Small intestine (tissue), 7 donors: Measurements from ENCODE around the gene ASPHD2. TPM values are rescaled to one million over a fixed set of nuclear protein-coding genes. Genes with fewer than 3 reads are reported as not detected.

ENCODE experiments used
- DNase-seq, 2 donors: peaks; one replicate each; pipeline versions ENCODE4 v3.0.0 to v3.0.0-alpha.2; 2013
- FAIRE-seq: peaks from 2 replicates; lab custom pipeline; 2012; peaks lifted over from hg19 to GRCh38; lab: Jason Lieb, UNC
- H3K27ac ChIP-seq, 3 donors: one replicate each; pipeline ENCODE4 v1.5.1; 2013; ENCODE audit warnings: low read length in 2 of 3, mild to moderate bottlenecking in 2 of 3, control low read depth in 1 of 3, inconsistent platforms in 1 of 3, low read depth in 1 of 3, moderate library complexity in 1 of 3
- H3K27me3 ChIP-seq, 3 donors: one replicate each; pipeline ENCODE4 v1.6.1; 2013; ENCODE audit warnings: low read length in 3 of 3, inconsistent platforms in 1 of 3; ENCODE audit not compliant: control insufficient read depth in 3 of 3, insufficient read depth in 3 of 3
- H3K36me3 ChIP-seq, 3 donors: one replicate each; pipeline ENCODE4 v1.6.1; 2013; ENCODE audit warnings: low read length in 3 of 3, inconsistent platforms in 1 of 3, low read depth in 1 of 3, mild to moderate bottlenecking in 1 of 3, moderate library complexity in 1 of 3; ENCODE audit not compliant: control insufficient read depth in 3 of 3, insufficient read depth in 2 of 3
- H3K4me1 ChIP-seq, 3 donors: one replicate each; pipeline ENCODE4 v1.6.1; 2013; ENCODE audit warnings: low read length in 2 of 3, inconsistent platforms in 1 of 3, low read depth in 1 of 3, mild to moderate bottlenecking in 1 of 3, moderate library complexity in 1 of 3; ENCODE audit not compliant: control insufficient read depth in 3 of 3, insufficient read depth in 2 of 3
- H3K4me3 ChIP-seq, 3 donors: one replicate each; pipeline ENCODE4 v1.5.1; 2013; ENCODE audit warnings: low read length in 3 of 3, control low read depth in 1 of 3, inconsistent platforms in 1 of 3, low read depth in 1 of 3, mild to moderate bottlenecking in 1 of 3, moderate library complexity in 1 of 3
- H3K9me3 ChIP-seq, 2 donors: one replicate each; pipeline ENCODE4 v1.6.1; 2013; ENCODE audit warnings: low read depth in 1 of 2, low read length in 1 of 2; ENCODE audit not compliant: control insufficient read depth in 2 of 2, insufficient read depth in 1 of 2
- WGBS, 3 donors: extraction: QIAGEN DNeasy Blood & Tissue Kit; methylation state at CpG; one replicate each; pipeline ENCODE4 v1.1.7; 2013; 5-methylcytosine and 5-hydroxymethylcytosine counted together
- polyA plus RNA-seq, 4 donors: library from polyadenylated mRNA; stranded (reverse) in 3 of 4; unstranded in 1 of 4; fragments of 200-250 nt in 3 of 4; fragments of 120-200 nt in 1 of 4; gene quantifications; one replicate each; pipeline versions ENCODE4 v1.2.1 to v1.2.3, GENCODE V29; 2013
- donor health status: healthy with polysubstance abuse.
- donor health status: control.
- donor health status: control.
- donor health status: Bipolar disorder and iron deficiency.
- donor health status: healthy.

ASPHD2 gene
- polyA plus RNA-seq, 4 donors = 0.45 to 1.8 (median 0.65) TPM

- no peak for FAIRE-seq
- Histone ChIP-seq H3K9me3 (no peaks in the 10 kb centered on the region), H3K36me3 (no peaks in the 10 kb centered on the region), H3K4me1 (no peaks in the 10 kb centered on the region), H3K27ac (no peak overlapping the region), H3K4me3 (no peak overlapping the region), H3K27me3 (peaks cover 0 to 6% (median 0%) of the 10 kb centered on the region in 3 donors)
- 69 to 78% (median 69%) methylated on average over 2 of the region's 2 CpGs for whole genome bisulfite sequencing, 3 donors
- no peak for DNase-seq
Observed at GRCh38 chr22:26391623-26392022, 37.4 kb upstream of the ASPHD2 start.

GRCh38 chr22:26393929-26394328, 35.1 kb upstream of the ASPHD2 start:
- DNase-seq (no peak), FAIRE-seq (no peak)
- no peak overlapping the region for H3K4me3 ChIP-seq
- no peaks in the 10 kb centered on the region for H3K4me1 ChIP-seq
- WGBS, 3 donors = 42 to 69% (median 56%) methylated on average over 2 of the region's 2 CpGs
- H3K27me3 ChIP-seq = no peaks in the 10 kb centered on the region
- no peak overlapping the region for H3K27ac ChIP-seq
- H3K9me3 ChIP-seq = no peaks in the 10 kb centered on the region
- no peaks in the 10 kb centered on the region for H3K36me3 ChIP-seq

DNA sequence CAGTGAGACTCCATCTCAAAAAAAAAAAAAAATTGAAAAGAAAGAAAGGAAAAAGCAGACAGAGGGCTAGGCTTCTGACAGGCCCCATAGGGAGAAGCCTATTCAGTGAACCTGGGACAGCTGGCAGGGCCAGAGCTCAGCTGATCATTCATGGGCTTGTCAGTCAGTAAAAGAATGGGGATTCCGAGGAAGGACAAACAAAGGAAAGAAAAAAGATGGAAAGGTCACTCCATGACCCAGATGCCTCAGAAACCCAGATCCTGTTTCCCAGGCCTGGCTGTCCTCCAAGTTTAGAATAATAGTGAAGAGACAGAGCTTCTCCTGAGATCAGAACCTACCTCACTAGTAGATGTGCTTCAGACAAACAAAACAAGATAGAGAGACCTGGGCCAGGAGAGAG, 34.3 kb upstream of the ASPHD2 start:
- FAIRE-seq (no peak), DNase-seq (no peak)
- H3K27ac ChIP-seq = no peak overlapping the region

GRCh38 chr22:26395926-26396325, 33.1 kb upstream of the ASPHD2 start:
- Histone ChIP-seq H3K27ac (no peak overlapping the region), H3K36me3 (no peaks in the 10 kb centered on the region), H3K27me3 (no peaks in the 10 kb centered on the region), H3K9me3 (no peaks in the 10 kb centered on the region), H3K4me3 (no peak overlapping the region), H3K4me1 (no peaks in the 10 kb centered on the region)
- FAIRE-seq (no peak), DNase-seq (no peak)
- WGBS, 3 donors = 35 to 63% (median 53%) methylated on average over 5 of the region's 5 CpGs

More for the DNA sequence above, 34.3 kb upstream of the ASPHD2 start:
- no peaks in the 10 kb centered on the region for H3K27me3 ChIP-seq
- WGBS, 3 donors = 19 to 31% (median 29%) methylated on average over 1 of the region's 1 CpG
- no peaks in the 10 kb centered on the region for H3K4me1 ChIP-seq
- H3K36me3 ChIP-seq = no peaks in the 10 kb centered on the region
- no peaks in the 10 kb centered on the region for H3K9me3 ChIP-seq
- no peak overlapping the region for H3K4me3 ChIP-seq

DNA sequence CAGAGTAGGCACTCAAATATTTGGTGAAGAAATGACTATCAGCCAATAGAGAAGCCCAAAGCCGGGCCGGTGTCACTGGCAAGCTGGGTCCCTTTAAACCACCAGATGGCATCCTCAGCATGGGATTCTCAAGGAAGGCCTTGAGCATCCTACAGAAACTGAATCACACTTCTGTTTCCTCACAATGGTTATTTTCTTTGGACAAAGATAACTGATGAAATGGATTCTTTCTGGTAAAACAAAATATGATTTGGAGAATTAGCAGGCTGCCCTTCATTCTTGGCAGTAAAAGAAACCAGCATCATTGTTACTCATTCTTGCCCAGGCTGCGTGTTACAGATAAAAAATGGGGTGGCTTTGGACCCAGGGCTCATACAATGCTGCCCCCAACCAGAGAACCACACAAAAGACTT, 30.3 kb upstream of the ASPHD2 start:
- WGBS, 3 donors = 30 to 39% (median 33%) methylated on average over 3 of the region's 3 CpGs
- FAIRE-seq (no peak), DNase-seq (peak; percentile 56 to 70)
- Histone ChIP-seq H3K4me3 (no peak overlapping the region), H3K27ac (no peak overlapping the region), H3K9me3 (no peaks in the 10 kb centered on the region), H3K36me3 (no peaks in the 10 kb centered on the region), H3K4me1 (no peaks in the 10 kb centered on the region), H3K27me3 (peaks cover 0 to 3% (median 0%) of the 10 kb centered on the region in 3 donors)

DNA sequence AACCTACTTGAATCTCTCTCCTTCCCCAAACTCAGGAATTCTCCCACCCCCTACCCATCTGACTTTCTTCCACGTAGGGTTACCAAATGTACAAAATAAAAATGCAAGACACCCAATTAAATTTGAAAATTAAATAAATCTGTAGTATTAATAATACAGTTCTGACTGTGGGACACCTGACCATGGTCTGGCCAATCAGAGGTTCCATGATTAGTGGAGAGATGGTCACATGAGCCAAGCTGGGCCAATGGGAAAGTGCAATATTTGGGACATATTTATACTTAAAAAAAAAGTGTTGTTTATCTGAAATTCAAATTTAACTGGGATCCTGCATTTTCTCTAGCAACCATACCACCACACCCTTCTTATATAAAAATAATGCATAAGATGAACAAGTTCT, 29.8 kb upstream of the ASPHD2 start:
- Histone ChIP-seq H3K4me3 (no peak overlapping the region), H3K27me3 (peaks cover 0 to 3% (median 0%) of the 10 kb centered on the region in 3 donors), H3K9me3 (no peaks in the 10 kb centered on the region), H3K4me1 (no peaks in the 10 kb centered on the region), H3K36me3 (no peaks in the 10 kb centered on the region), H3K27ac (no peak overlapping the region)
- WGBS, 3 donors = 65 to 72% (median 68%) methylated on average over 1 of the region's 1 CpG
- DNase-seq = no peak
- no peak for FAIRE-seq

GRCh38 chr22:26401726-26402125, 27.3 kb upstream of the ASPHD2 start:
- no peak for DNase-seq
- Histone ChIP-seq H3K4me3 (no peak overlapping the region), H3K36me3 (no peaks in the 10 kb centered on the region), H3K27ac (no peak overlapping the region), H3K27me3 (peaks cover 0 to 3% (median 0%) of the 10 kb centered on the region in 3 donors), H3K4me1 (no peaks in the 10 kb centered on the region), H3K9me3 (no peaks in the 10 kb centered on the region)
- no peak for FAIRE-seq
- WGBS, 3 donors = 75 to 79% (median 77%) methylated on average over 5 of the region's 5 CpGs

DNA sequence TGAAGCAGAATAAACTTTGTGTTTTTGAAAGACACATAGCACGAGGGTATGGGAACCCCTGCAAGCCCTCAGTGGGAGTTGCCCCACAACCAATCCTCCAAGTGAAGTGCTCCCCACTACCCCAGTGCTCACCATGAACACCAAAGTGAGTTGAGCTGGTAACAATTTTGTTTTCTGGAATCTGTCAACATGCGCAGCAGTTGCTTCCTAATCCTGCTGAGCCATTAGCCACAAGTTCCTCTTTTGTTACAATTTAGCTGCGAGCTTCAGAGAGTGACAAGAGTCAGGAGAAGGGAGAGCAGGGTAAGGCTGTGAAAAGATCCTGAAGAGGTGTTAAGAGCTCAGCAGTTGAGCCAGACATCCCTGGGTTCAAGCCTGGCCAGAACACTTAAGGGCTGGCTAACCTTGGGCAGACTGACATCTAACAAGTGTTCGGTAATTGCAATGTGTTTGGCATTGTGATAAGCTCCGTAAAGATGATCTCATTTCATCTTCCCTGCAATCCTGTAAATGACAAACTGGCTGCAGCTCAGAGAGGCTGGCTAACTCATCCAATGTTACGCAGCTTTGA, 24.1 kb upstream of the ASPHD2 start:
- H3K27ac ChIP-seq = no peak overlapping the region
- no peak overlapping the region for H3K4me3 ChIP-seq
- H3K9me3 ChIP-seq = no peaks in the 10 kb centered on the region
- 27 to 31% (median 29%) methylated on average over 6 of the region's 6 CpGs for WGBS, 3 donors
- H3K27me3 ChIP-seq = peaks cover 0 to 3% (median 0%) of the 10 kb centered on the region in 3 donors
- no peaks in the 10 kb centered on the region for H3K36me3 ChIP-seq
- DNase-seq = no peak
- no peak for FAIRE-seq
- no peaks in the 10 kb centered on the region for H3K4me1 ChIP-seq

GRCh38 chr22:26406118-26406517, 22.9 kb upstream of the ASPHD2 start:
- Histone ChIP-seq H3K36me3 (no peaks in the 10 kb centered on the region), H3K9me3 (no peaks in the 10 kb centered on the region), H3K27ac (no peak overlapping the region), H3K4me3 (no peak overlapping the region), H3K4me1 (no peaks in the 10 kb centered on the region), H3K27me3 (peaks cover 0 to 3% (median 2%) of the 10 kb centered on the region in 3 donors)
- no peak for DNase-seq
- WGBS, 3 donors = 80 to 83% (median 80%) methylated on average over 4 of the region's 4 CpGs
- FAIRE-seq = no peak
